HepG2 (cell line): ENCODE measurements around the gene TAF1A.

Experiments
- ATF6 ChIP-seq: sonication (generic); formaldehyde crosslinking; conservative IDR thresholded peaks from 2 replicates; pipeline ENCODE4 v1.4.0; 2020; ENCODE audit warnings: missing genetic modification reagents
- NCOA1 ChIP-seq: sonication (generic); formaldehyde crosslinking; IDR thresholded peaks from 2 replicates; pipeline ENCODE4 v1.9.0; 2021; ENCODE audit warnings: missing genetic modification reagents
- SUZ12 ChIP-seq: fragments of 150-350 bp; IDR thresholded peaks from 2 replicates; pipeline ENCODE4 v1.6.1; 2014; ENCODE audit warnings: low read depth, low read length
- TCF7 ChIP-seq: sonication (generic); IDR thresholded peaks from 2 replicates; pipeline ENCODE4 v1.6.1; 2016; ENCODE audit warnings: antibody characterized with exemption, low read depth
- ZFX ChIP-seq: sonication (generic); formaldehyde crosslinking; IDR thresholded peaks from 2 replicates; pipeline ENCODE4 v1.4.0; 2020; ENCODE audit warnings: mild to moderate bottlenecking, low read depth, missing genetic modification reagents, moderate library complexity
- ZNF780A ChIP-seq: sonication (generic); formaldehyde crosslinking; IDR thresholded peaks from 2 replicates; pipeline ENCODE4 v1.8.0; 2022; ENCODE audit warnings: mild to moderate bottlenecking, missing genetic modification reagents, moderate library complexity
- ZSCAN22 ChIP-seq: sonication (generic); formaldehyde crosslinking; IDR thresholded peaks from 2 replicates; pipeline ENCODE4 v1.4.0; 2020; ENCODE audit warnings: mild to moderate bottlenecking, missing genetic modification reagents
- TF ChIP-seq, protein P1 (sequence below), 2 experiments: IDR thresholded peaks; 2 replicates each; pipeline ENCODE4 v1.6.1; 2011 to 2012; ENCODE audit warnings: low read length in 2 of 2, borderline replicate concordance in 1 of 2, low read depth in 1 of 2, mild to moderate bottlenecking in 1 of 2, moderate library complexity in 1 of 2

GRCh38 chr1:222539951-222540597 lies 49.7 kb downstream of the TAF1A start:
- no peak for TF ChIP-seq NCOA1 (CRISPR knock-in tag)
- no peak for TF ChIP-seq ATF6 (CRISPR knock-in tag)
- no peak for TF ChIP-seq ZSCAN22 (CRISPR knock-in tag)
- no peak for TF ChIP-seq SUZ12
- TF ChIP-seq ZNF780A (CRISPR knock-in tag), result no peak
- TF ChIP-seq, protein P1, sequence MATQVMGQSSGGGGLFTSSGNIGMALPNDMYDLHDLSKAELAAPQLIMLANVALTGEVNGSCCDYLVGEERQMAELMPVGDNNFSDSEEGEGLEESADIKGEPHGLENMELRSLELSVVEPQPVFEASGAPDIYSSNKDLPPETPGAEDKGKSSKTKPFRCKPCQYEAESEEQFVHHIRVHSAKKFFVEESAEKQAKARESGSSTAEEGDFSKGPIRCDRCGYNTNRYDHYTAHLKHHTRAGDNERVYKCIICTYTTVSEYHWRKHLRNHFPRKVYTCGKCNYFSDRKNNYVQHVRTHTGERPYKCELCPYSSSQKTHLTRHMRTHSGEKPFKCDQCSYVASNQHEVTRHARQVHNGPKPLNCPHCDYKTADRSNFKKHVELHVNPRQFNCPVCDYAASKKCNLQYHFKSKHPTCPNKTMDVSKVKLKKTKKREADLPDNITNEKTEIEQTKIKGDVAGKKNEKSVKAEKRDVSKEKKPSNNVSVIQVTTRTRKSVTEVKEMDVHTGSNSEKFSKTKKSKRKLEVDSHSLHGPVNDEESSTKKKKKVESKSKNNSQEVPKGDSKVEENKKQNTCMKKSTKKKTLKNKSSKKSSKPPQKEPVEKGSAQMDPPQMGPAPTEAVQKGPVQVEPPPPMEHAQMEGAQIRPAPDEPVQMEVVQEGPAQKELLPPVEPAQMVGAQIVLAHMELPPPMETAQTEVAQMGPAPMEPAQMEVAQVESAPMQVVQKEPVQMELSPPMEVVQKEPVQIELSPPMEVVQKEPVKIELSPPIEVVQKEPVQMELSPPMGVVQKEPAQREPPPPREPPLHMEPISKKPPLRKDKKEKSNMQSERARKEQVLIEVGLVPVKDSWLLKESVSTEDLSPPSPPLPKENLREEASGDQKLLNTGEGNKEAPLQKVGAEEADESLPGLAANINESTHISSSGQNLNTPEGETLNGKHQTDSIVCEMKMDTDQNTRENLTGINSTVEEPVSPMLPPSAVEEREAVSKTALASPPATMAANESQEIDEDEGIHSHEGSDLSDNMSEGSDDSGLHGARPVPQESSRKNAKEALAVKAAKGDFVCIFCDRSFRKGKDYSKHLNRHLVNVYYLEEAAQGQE (IDR thresholded peaks at IDR 0.05; ENCODE audit: borderline replicate concordance in 1 of 2, low read depth in 1 of 2, low read length in 2 of 2), result no peak
- TF ChIP-seq TCF7, result no peak
- no peak for TF ChIP-seq ZFX
